D721Med (cell line): ENCODE measurements around the gene OR13D1.

Source experiments
- DNase-seq: peaks from one replicate; pipeline ENCODE4 v3.0.0; 2011; ENCODE audit warnings: low spot score; ENCODE audit not compliant: insufficient read length
- FAIRE-seq: peaks from 2 replicates; lab custom pipeline; 2011; peaks lifted over from hg19 to GRCh38; lab: Jason Lieb, UNC
- TF ChIP-seq, protein P1 (sequence below): IDR thresholded peaks from 2 replicates; pipeline ENCODE4 v1.5.1; 2012; ENCODE audit warnings: mild to moderate bottlenecking, control low read depth; ENCODE audit not compliant: insufficient read depth; ENCODE audit errors: missing control alignments

The OR13D1 gene

DNA sequence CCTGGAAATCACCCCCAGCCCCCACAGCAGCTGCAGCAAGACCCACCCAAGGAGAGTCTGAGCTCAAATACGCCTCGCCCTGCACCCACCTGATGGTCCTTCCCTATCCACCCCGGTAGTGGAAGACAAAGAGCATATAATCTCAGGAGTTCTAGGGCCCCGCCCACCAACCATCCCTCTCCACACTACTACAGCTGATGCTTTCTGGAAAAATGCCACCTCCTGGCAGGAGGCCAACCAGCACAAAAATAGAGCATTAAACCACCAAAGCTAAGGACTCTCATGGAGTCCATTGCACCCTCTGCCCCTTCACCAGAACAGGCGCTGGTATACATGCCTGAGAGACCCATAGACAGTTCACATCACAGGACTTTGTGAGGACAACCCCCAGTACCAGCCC is 30.7 kb downstream of the OR13D1 start:
- TF ChIP-seq, protein P1, sequence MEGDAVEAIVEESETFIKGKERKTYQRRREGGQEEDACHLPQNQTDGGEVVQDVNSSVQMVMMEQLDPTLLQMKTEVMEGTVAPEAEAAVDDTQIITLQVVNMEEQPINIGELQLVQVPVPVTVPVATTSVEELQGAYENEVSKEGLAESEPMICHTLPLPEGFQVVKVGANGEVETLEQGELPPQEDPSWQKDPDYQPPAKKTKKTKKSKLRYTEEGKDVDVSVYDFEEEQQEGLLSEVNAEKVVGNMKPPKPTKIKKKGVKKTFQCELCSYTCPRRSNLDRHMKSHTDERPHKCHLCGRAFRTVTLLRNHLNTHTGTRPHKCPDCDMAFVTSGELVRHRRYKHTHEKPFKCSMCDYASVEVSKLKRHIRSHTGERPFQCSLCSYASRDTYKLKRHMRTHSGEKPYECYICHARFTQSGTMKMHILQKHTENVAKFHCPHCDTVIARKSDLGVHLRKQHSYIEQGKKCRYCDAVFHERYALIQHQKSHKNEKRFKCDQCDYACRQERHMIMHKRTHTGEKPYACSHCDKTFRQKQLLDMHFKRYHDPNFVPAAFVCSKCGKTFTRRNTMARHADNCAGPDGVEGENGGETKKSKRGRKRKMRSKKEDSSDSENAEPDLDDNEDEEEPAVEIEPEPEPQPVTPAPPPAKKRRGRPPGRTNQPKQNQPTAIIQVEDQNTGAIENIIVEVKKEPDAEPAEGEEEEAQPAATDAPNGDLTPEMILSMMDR, result no peak
- DNase-seq, result no peak
- FAIRE-seq, result no peak

DNA sequence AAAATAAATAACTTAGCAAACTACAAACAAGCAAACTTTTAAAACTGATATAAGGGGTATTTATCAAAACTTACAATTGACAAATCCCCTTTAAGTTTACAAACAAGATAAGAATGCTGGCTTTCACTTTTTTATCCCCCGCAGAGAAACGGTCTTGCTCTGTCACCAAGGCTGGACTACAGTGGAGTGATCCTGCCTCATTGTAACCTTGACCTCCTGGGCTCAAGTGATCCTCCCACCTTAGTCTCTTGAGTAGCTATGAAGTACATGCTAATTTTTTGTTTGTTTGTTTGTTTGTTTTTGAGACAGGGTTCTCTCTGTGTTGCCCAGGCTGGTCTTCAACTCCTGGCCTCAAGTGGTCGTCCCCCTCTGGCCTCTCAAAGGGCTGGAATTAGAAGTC is 44.1 kb downstream of the OR13D1 start:
- TF ChIP-seq, protein P1, result no peak
- no peak for DNase-seq
- no peak for FAIRE-seq

DNA sequence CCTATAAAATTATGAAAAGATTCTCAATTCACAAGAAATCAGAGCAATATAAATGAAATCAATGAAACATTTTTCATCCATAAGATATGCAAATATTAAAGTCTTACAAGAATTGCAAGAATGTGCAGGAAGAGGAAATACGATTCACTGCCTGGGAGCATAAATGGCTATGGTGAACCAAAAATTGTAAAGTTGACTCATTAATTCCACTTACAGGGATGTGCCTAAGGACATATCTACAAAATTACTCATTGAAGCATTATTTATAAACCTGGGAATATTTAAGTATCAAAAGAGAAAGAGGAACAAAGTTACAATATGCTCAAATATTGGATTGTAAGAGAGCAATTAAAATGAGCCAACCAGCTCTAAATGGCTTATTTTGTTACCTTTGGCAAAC is 46.3 kb downstream of the OR13D1 start:
- FAIRE-seq (no peak), DNase-seq (no peak)
- TF ChIP-seq, protein P1, result no peak

DNA sequence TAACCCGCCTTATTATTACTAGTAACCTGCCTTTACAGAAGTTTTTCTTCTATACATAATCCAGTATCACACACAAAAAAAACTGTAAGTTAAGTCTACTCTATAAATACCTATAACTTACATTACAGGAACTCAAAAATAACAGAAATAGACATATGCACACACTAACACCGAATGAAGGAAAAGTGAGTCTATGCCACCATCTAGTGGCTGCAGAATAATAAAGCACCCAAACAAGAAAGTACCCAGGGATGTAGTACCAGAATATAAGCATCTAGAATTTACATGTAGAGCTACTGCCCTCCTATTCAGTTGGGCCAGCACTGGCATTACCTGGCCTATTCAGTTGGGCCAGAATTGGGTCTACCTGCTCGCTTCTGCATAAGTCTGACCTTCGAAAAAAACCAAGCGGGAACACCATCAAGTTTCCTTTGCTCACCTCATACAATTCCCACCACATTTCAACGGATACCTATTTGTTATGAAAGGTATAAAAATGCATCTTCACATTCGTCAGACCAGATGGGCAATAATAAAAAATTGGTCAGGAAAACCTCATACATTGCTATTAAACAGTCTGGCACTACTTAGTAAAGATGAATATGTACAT is 49.2 kb downstream of the OR13D1 start:
- peak; percentile 85 for FAIRE-seq
- TF ChIP-seq, protein P1, result peak; percentile 88
- DNase-seq, result no peak
